IPS-20b (cell line): Measurements from ENCODE around the gene CEP164.

Source experiments
- H3K27ac ChIP-seq: one replicate; pipeline ENCODE4 v1.5.1; 2013; ENCODE audit warnings: low read length
- H3K27me3 ChIP-seq: 2 replicates; pipeline ENCODE4 v1.6.1; 2013; ENCODE audit warnings: mild to moderate bottlenecking, low read length, inconsistent platforms; ENCODE audit not compliant: insufficient read depth
- H3K36me3 ChIP-seq: 2 replicates; pipeline ENCODE4 v1.6.1; 2013; ENCODE audit warnings: low read depth, mild to moderate bottlenecking, inconsistent platforms, low read length, moderate library complexity; ENCODE audit not compliant: insufficient read depth
- H3K4me1 ChIP-seq: 2 replicates; pipeline ENCODE4 v1.6.1; 2013; ENCODE audit warnings: mild to moderate bottlenecking, control low read depth, inconsistent platforms, low read length, moderate library complexity; ENCODE audit not compliant: insufficient read depth
- H3K4me3 ChIP-seq: 2 replicates; pipeline ENCODE4 v1.5.1; 2013; ENCODE audit warnings: mild to moderate bottlenecking, low read length, inconsistent platforms
- H3K9ac ChIP-seq: 2 replicates; pipeline ENCODE4 v1.6.1; 2013; ENCODE audit warnings: low read depth, mild to moderate bottlenecking, inconsistent platforms, low read length, moderate library complexity
- H3K9me3 ChIP-seq: 2 replicates; pipeline ENCODE4 v1.6.1; 2013; ENCODE audit warnings: mild to moderate bottlenecking, low read depth, low read length, inconsistent platforms; ENCODE audit not compliant: insufficient read depth

The CEP164 gene

DNA sequence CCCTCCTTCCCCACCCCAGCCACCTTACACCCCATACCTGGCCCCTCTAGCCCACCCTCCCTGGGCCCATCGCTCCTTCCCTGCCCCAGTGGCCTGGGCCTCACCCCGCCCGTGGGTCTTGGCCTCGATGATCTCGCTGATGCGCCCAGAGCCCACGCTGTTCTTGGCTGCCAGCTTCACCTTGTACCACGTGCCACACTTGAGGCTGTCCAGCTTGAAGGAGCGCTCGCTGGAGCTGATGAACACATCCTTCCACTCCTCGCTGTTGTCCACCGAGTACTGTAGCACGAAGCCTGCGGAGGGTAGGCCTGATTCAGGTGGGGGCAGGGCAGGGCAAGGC is 110.1 kb downstream of the CEP164 start:
- Histone ChIP-seq H3K27ac (no peak overlapping the region), H3K27me3 (peaks cover 7% of the 10 kb centered on the region; the same call in 1 of the 2 replicates), H3K4me3 (no peak overlapping the region), H3K9me3 (no peaks in the 10 kb centered on the region), H3K4me1 (no peaks in the 10 kb centered on the region), H3K9ac (no peak overlapping the region), H3K36me3 (no peaks in the 10 kb centered on the region)

GRCh38 chr11:117438371-117439000 is 110.8 kb downstream of the CEP164 start:
- no peaks in the 10 kb centered on the region for H3K36me3 ChIP-seq
- no peak overlapping the region for H3K4me3 ChIP-seq
- H3K27ac ChIP-seq = no peak overlapping the region
- H3K4me1 ChIP-seq = no peaks in the 10 kb centered on the region
- no peaks in the 10 kb centered on the region for H3K9me3 ChIP-seq
- H3K27me3 ChIP-seq = peaks cover 7% of the 10 kb centered on the region; the same call in 1 of the 2 replicates
- H3K9ac ChIP-seq = no peak overlapping the region

GRCh38 chr11:117439256-117439655 is 111.6 kb downstream of the CEP164 start:
- H3K4me1 ChIP-seq = no peaks in the 10 kb centered on the region
- H3K36me3 ChIP-seq = no peaks in the 10 kb centered on the region
- peaks cover 13% of the 10 kb centered on the region; the same call in 1 of the 2 replicates for H3K27me3 ChIP-seq
- no peak overlapping the region for H3K9ac ChIP-seq
- H3K27ac ChIP-seq = no peak overlapping the region
- H3K4me3 ChIP-seq = no peak overlapping the region
- H3K9me3 ChIP-seq = no peaks in the 10 kb centered on the region

DNA sequence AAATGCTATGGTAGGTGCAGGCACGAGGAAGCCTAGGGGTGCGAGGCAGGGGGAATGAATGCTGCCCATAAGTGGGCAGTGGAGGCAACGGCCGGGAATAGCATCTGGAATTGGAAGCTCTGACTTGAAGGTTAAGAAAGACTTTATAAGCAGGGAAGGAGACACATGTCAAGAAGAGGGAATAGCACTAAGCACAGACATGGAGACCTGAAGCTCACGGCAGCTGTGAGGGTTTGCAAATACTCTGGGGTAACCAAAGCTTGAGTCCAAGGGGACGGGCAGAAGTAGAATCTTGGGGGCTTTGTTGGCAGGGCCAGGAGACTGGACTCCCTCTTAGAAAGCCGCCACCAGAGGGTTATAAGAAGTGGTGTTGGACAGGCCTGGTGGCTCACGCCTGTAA is 112.6 kb downstream of the CEP164 start:
- Histone ChIP-seq H3K4me3 (no peak overlapping the region), H3K9ac (no peak overlapping the region), H3K27me3 (peaks cover 13% of the 10 kb centered on the region; the same call in 1 of the 2 replicates), H3K27ac (no peak overlapping the region), H3K36me3 (no peaks in the 10 kb centered on the region), H3K9me3 (no peaks in the 10 kb centered on the region), H3K4me1 (no peaks in the 10 kb centered on the region)

DNA sequence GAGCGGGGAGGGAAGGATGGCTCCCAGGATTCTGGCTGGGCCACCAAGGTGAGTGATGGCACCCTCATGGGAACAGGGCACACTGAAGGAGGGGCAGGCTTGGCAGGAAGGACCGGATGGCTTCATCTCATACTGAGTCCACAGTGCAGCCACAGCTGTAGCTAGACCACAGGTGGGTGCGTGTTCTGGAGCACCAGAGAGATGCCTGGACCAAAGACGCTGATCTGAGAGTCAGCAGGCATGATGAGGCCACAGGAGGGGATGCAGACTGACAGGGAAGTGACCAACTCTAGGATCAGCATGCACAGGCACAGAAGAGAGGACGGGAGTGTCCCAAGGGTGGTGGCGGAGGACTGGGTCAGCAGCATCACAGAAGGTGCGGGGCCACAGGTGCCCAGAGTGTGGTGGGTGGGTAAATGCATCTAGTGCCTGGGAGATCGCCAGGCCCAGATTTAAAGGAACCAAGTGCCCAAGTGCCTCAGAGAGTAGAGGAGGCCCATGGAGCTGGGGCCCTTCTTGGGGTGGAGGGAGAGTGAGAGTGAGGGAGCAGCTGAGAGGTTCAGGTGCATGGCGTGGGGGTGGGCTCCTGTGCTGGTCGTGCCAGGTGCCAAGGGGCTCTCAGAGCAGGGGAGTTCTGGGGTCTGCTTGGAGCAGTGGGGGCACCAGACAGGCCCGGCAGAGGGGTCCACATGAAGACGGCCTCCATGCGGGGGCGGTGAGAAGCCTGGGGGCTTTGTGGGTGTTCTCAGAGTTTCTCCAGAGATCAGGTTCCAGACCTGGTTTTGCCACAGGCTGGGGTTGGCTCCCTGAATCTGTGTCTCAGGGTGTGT is 113.7 kb downstream of the CEP164 start:
- H3K4me3 ChIP-seq = no peak overlapping the region
- H3K9me3 ChIP-seq = no peaks in the 10 kb centered on the region
- no peaks in the 10 kb centered on the region for H3K4me1 ChIP-seq
- H3K27ac ChIP-seq = no peak overlapping the region
- no peaks in the 10 kb centered on the region for H3K36me3 ChIP-seq
- H3K27me3 ChIP-seq = peaks cover 8% of the 10 kb centered on the region; the same call in 1 of the 2 replicates
- no peak overlapping the region for H3K9ac ChIP-seq

DNA sequence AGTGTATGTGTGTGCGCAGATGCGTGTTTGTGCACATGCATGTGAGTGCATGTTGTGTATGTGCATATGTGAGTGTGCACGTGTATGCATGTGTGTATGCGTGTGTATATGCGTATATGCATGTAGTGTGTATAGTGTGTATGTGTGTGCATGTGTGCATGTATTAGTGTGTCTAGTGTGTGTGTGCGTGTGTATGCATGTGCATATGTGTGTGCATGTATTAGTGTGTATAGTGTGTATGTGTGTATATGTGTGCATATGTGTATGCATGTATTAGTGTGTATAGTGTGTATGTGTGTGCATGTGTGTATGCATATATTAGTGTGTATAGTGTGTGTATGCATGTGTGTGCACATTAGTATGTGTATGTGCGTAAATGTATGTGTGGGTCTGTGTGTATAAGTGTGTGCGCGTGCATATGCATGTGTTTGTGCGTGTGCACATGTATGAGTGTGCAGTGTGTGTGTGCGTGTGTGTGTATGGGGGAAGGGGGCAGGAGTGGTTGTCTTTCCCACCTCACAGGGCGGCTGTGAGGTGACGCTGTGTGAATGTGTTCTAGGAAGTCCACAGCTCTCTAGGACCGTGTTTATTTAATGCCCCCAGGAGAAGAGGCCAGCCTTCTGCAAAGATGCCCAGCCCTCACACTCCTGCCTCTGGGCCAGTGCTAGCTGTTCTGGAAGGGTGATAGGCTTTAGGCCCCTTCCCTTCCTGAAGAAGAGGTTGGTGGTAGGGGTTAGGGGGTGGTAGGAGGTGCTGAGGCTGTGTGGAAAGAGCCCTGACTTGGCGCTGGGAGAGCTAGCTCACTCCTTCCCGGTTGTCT is 114.6 kb downstream of the CEP164 start:
- Histone ChIP-seq H3K9ac (no peak overlapping the region), H3K36me3 (no peaks in the 10 kb centered on the region), H3K4me3 (no peak overlapping the region), H3K4me1 (no peaks in the 10 kb centered on the region), H3K27me3 (peaks cover 7% of the 10 kb centered on the region; the same call in 1 of the 2 replicates), H3K9me3 (no peaks in the 10 kb centered on the region), H3K27ac (no peak overlapping the region)

GRCh38 chr11:117442869-117443239 is 115.2 kb downstream of the CEP164 start:
- Histone ChIP-seq H3K27ac (no peak overlapping the region), H3K4me1 (no peaks in the 10 kb centered on the region)

GRCh38 chr11:117443266-117444186 is 115.9 kb downstream of the CEP164 start:
- H3K9ac ChIP-seq = no peak overlapping the region
- H3K27ac ChIP-seq = no peak overlapping the region
- H3K27me3 ChIP-seq = peaks cover 7% of the 10 kb centered on the region; the same call in 1 of the 2 replicates
- H3K9me3 ChIP-seq = no peaks in the 10 kb centered on the region
- H3K4me1 ChIP-seq = no peaks in the 10 kb centered on the region
- no peaks in the 10 kb centered on the region for H3K36me3 ChIP-seq
- H3K4me3 ChIP-seq = no peak overlapping the region

More at GRCh38 chr11:117442869-117443239, 115.2 kb downstream of the CEP164 start:
- Histone ChIP-seq H3K27me3 (peaks cover 7% of the 10 kb centered on the region; the same call in 1 of the 2 replicates), H3K36me3 (no peaks in the 10 kb centered on the region), H3K9me3 (no peaks in the 10 kb centered on the region), H3K4me3 (no peak overlapping the region), H3K9ac (no peak overlapping the region)

DNA sequence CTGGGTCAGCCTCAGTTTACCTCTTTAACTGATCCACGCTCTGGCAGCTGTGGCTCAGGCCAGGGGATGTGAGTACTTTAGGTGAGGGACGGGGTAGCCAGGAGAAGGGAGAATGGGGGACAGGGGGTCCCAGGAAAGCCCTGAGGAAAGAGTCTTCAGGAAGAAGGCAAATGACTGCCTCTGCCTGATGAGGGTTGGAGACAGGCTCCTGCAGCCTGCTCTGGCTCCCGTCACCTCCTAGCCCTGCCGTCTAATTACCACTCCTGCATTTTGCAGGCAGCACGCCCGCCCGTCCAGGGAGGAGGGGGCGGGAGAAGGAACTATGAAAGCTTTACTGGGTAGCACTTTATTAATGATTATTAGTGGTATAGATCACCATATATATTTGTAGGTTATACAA is 116.6 kb downstream of the CEP164 start:
- Histone ChIP-seq H3K9me3 (no peaks in the 10 kb centered on the region), H3K4me1 (no peaks in the 10 kb centered on the region), H3K9ac (no peak overlapping the region), H3K4me3 (no peak overlapping the region), H3K36me3 (no peaks in the 10 kb centered on the region), H3K27me3 (peaks cover 7% of the 10 kb centered on the region; the same call in 1 of the 2 replicates), H3K27ac (no peak overlapping the region)

DNA sequence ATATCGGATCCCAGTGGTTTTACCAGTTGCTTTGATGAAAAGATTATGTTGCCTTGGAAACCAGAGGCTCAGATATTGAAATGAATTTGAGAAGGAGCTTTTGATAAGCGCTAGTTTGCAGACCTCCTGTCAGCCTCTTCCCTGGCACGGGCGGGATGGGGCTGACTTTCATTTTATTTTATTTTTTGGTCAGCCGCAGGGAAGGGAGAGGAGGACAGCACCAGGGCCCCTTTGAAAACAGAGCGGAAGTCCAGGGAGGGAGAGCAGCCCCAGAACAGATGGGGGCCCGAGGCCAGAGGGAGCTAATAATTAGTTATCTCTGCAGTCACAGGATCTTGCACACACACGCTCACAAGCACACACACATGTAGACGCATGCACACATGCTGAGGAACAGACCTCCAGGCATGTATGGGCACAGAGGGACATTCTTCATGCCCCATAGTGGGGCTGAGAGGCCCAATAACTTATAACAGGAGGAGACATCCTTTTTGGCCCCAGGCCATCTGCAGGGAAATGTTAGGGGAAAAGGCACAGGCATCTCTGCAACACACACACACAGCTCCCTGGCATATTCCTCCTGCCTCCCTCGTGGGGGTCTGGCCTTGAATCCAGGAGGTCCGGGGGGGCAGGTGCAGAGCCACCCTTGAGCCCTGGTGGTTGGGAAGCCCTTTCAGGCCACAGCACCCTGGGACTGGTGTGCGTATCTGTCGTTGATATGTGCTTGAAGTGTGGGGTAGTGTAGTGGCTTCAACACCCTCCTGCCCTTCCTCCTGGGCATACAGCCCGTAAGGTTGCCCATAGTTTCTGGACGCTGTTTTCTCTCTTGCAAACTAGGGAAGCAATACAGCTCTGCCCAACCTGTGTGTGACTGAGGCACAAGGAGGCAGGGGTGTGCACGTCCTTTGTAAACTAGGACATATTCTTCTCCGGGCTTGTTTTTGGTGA is 117.3 kb downstream of the CEP164 start:
- no peak overlapping the region for H3K4me3 ChIP-seq
- H3K27ac ChIP-seq = no peak overlapping the region
- no peaks in the 10 kb centered on the region for H3K4me1 ChIP-seq
- H3K27me3 ChIP-seq = peaks cover 7% of the 10 kb centered on the region; the same call in 1 of the 2 replicates
- no peak overlapping the region for H3K9ac ChIP-seq
- no peaks in the 10 kb centered on the region for H3K9me3 ChIP-seq
- no peaks in the 10 kb centered on the region for H3K36me3 ChIP-seq
